SJSA1 (cell line): ENCODE measurements around the gene POC1A. TPM values are rescaled to one million over a fixed set of nuclear protein-coding genes. Genes with fewer than 3 reads are reported as not detected.

Experiments used
- DNase-seq, 2 experiments: peaks; one replicate each; pipeline ENCODE4 v3.0.0-alpha.2; 2015 to 2020; ENCODE audit warnings: low spot score in 2 of 2, low read depth in 1 of 2
- H3K27ac ChIP-seq: fragments of 250-450 bp; sonication (Bioruptor Pico); 2 replicates; pipeline ENCODE4 v1.5.1; 2020; ENCODE audit warnings: mild to moderate bottlenecking, moderate library complexity
- H3K27me3 ChIP-seq: fragments of 250-450 bp; sonication (Bioruptor Pico); replicated peaks from 2 replicates; pipeline ENCODE4 v1.5.1; 2020; ENCODE audit warnings: mild to moderate bottlenecking, moderate library complexity
- H3K36me3 ChIP-seq: fragments of 250-450 bp; sonication (Bioruptor Pico); 2 replicates; pipeline ENCODE4 v1.5.1; 2020; ENCODE audit warnings: mild to moderate bottlenecking
- H3K4me1 ChIP-seq: fragments of 250-450 bp; sonication (Bioruptor Pico); replicated peaks from 2 replicates; pipeline ENCODE4 v1.6.1; 2021; ENCODE audit warnings: mild to moderate bottlenecking
- H3K4me3 ChIP-seq: fragments of 250-450 bp; sonication (Bioruptor Pico); 2 replicates; pipeline ENCODE4 v1.5.1; 2020; ENCODE audit warnings: mild to moderate bottlenecking
- H3K9me3 ChIP-seq: fragments of 250-450 bp; sonication (Bioruptor Pico); replicated peaks from 2 replicates; pipeline ENCODE4 v1.5.1; 2020; ENCODE audit warnings: mild to moderate bottlenecking
- total RNA-seq: library from RNA; depleted of rRNA; stranded (reverse); fragments of >200 nt; shearing (Covaris generic); gene quantifications from 2 replicates; pipeline ENCODE4 v1.2.3, GENCODE V29; 2014; rRNA removed

POC1A gene
- 12.8 and 14.2 TPM in 2 replicates for total RNA-seq

GRCh38 chr3:52154135-52155094, at the start of gene POC1A:
POC1A (minus strand) TSS chr3:52154423; CDS start chr3:52154372, 51 bp downstream.
- Histone ChIP-seq H3K27me3 (no peaks in the 10 kb centered on the region), H3K4me1 (peaks cover 16% of the 10 kb centered on the region), H3K4me3 (peak within 1 kb of the TSS; percentile 73), H3K36me3 (peaks cover 26% of the 10 kb centered on the region), H3K27ac (peak within 1 kb of the TSS; percentile 82), H3K9me3 (no peaks in the 10 kb centered on the region)
- peak; percentile 95 to 97 for DNase-seq

DNA sequence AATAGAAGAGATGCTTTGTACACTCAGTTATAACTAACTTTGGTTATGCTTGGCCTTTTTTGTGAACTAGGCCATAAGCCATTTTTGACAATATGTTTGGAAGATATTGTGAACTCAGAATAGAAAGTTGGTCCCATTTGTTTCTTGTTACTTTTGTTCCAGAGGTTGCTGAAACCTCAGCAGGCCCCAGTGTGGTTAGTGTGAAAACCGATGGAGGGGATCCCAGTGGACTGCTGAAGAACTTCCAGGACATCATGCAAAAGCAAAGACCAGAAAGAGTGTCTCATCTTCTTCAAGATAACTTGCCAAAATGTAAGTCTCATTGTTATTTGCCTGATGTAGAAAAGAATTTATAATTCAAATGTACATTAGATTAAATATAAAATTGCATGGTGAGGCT, 49.5 kb upstream of the POC1A start:
- H3K27ac ChIP-seq = no peak overlapping the region
- peaks cover 100% of the 10 kb centered on the region for H3K36me3 ChIP-seq

DNA sequence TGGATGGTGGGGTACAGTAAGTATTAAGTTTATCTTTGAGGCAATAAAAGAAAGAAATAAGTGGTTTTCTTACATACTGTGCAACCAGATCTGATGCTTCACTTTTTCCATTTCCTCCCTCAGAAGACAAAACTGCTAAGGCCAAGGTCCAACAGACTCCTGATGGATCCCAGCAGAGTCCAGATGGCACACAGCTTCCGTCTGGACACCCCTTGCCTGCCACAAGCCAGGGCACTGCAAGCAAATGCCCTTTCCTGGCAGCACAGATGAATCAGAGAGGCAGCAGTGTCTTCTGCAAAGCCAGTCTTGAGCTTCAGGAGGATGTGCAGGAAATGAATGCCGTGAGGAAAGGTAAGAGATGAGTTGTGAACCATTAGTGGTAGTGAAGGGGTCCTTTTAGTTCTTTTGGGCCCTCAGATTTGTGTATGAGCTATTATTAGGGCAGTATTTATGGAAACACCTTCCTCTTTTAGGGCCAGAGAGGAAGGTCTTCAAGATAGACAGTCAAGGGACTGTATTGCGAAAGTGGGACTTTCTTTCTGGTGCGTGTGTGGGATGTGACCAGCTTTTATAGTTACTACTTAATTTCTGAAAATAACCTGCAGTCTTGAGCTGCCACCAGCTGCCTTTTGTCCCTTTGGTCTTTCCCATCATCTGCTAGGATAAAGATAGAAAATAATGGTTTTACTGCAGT, 48.3 kb upstream of the POC1A start:
- no peak for DNase-seq
- no peaks in the 10 kb centered on the region for H3K9me3 ChIP-seq
- H3K36me3 ChIP-seq = peaks cover 94% of the 10 kb centered on the region
- no peak overlapping the region for H3K4me3 ChIP-seq
- H3K27ac ChIP-seq = no peak overlapping the region
- no peaks in the 10 kb centered on the region for H3K27me3 ChIP-seq
- H3K4me1 ChIP-seq = peaks cover 20% of the 10 kb centered on the region

More for the DNA sequence above, 49.5 kb upstream of the POC1A start:
- Histone ChIP-seq H3K27me3 (no peaks in the 10 kb centered on the region), H3K4me3 (no peak overlapping the region), H3K9me3 (no peaks in the 10 kb centered on the region), H3K4me1 (peaks cover 14% of the 10 kb centered on the region)
- DNase-seq = no peak

- Histone ChIP-seq H3K27ac (no peak overlapping the region; the same call in 1 of the 2 replicates), H3K4me3 (no peak overlapping the region), H3K4me1 (peaks cover 28% of the 10 kb centered on the region), H3K9me3 (no peaks in the 10 kb centered on the region), H3K27me3 (no peaks in the 10 kb centered on the region), H3K36me3 (peaks cover 80% of the 10 kb centered on the region)
- DNase-seq = no peak
Observed at GRCh38 chr3:52200981-52201679, 46.9 kb upstream of the POC1A start.

GRCh38 chr3:52198643-52199608, 44.7 kb upstream of the POC1A start:
- DNase-seq = no peak
- peak overlapping the region; percentile 31; the same call in 1 of the 2 replicates for H3K27ac ChIP-seq
- H3K9me3 ChIP-seq = no peaks in the 10 kb centered on the region
- H3K4me1 ChIP-seq = peaks cover 32% of the 10 kb centered on the region
- H3K4me3 ChIP-seq = peak overlapping the region; percentile 86
- H3K36me3 ChIP-seq = peaks cover 58% of the 10 kb centered on the region
- H3K27me3 ChIP-seq = no peaks in the 10 kb centered on the region

- Histone ChIP-seq H3K4me1 (peaks cover 36% of the 10 kb centered on the region), H3K4me3 (peak within 1 kb of the TSS; percentile 86), H3K27me3 (no peaks in the 10 kb centered on the region), H3K27ac (peak within 1 kb of the TSS; percentile 31), H3K9me3 (no peaks in the 10 kb centered on the region), H3K36me3 (peaks cover 49% of the 10 kb centered on the region)
- DNase-seq = peak; percentile 90 to 96
Observed at GRCh38 chr3:52197842-52198625, 43.8 kb upstream of the POC1A start, which contains the start of gene ALAS1. ALAS1 (plus strand) TSS chr3:52198160; CDS start chr3:52199242, 1,082 bp downstream.

DNA sequence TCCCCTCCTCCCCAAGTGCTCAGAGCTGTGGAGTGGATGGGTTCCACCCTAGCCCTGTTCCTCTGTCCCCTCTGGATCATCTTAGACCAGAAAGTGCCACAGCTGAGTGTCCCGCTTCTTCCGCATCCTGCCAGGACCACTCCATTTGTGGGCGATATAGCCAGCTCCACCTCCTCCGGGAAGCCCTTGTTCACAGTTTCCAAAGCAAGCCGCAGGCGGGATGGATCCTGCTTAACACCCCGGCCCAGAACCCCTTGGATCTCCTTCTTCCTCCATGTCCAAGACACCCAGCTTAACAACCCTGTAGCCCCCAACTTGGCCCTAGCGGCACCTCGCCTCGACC, 43.2 kb upstream of the POC1A start:
- H3K9me3 ChIP-seq = no peaks in the 10 kb centered on the region
- H3K4me3 ChIP-seq = peak overlapping the region; percentile 86
- H3K27me3 ChIP-seq = no peaks in the 10 kb centered on the region
- peak overlapping the region; percentile 26; the same call in 1 of the 2 replicates for H3K27ac ChIP-seq
- DNase-seq = no peak
- H3K4me1 ChIP-seq = peaks cover 41% of the 10 kb centered on the region
- H3K36me3 ChIP-seq = peaks cover 43% of the 10 kb centered on the region

DNA sequence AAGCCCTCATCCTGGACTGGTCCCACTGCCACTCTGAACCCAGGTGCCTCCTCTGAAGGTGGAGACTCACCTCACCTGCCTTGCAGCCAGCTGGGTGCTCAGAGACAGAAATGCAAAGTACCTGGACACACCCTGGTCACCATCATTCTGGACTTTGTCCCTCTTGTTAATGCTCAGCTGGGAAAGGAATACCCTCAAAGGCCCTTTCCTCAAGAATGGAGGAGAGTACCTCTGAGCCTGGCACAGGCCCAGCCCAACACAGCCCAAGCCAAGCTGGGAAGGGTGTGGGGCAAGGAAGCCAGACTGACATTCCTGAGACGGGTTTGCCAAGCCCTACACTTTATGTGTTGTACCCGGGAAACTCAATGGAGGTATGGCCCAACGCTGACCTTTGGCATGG, 42.8 kb upstream of the POC1A start:
- Histone ChIP-seq H3K27ac (no peak overlapping the region), H3K4me3 (no peak overlapping the region), H3K36me3 (peaks cover 38% of the 10 kb centered on the region), H3K27me3 (no peaks in the 10 kb centered on the region), H3K9me3 (no peaks in the 10 kb centered on the region), H3K4me1 (peaks cover 44% of the 10 kb centered on the region)
- DNase-seq = no peak

- Histone ChIP-seq H3K9me3 (no peaks in the 10 kb centered on the region), H3K27me3 (no peaks in the 10 kb centered on the region), H3K4me3 (no peak overlapping the region), H3K27ac (no peak overlapping the region), H3K4me1 (peaks cover 49% of the 10 kb centered on the region), H3K36me3 (peaks cover 27% of the 10 kb centered on the region)
- DNase-seq = no peak
Observed at GRCh38 chr3:52195823-52196331, 41.7 kb upstream of the POC1A start.

DNA sequence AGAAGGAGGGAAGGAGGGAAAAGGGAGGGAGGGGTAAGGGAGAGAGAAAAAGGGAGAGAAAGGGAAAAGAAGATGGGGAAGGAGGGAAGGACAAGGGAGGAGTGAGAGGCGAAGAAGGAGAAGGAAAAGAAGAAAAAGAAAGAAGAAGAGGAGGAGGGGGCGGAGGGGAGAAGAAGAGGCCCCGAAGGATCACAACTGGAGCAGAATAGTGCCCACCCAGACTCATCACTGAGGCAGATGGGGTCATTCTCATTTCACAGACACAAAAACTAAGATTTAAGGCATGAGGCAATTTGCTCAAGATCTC, 41.0 kb upstream of the POC1A start:
- Histone ChIP-seq H3K27me3 (no peaks in the 10 kb centered on the region), H3K27ac (no peak overlapping the region), H3K4me1 (peaks cover 54% of the 10 kb centered on the region), H3K36me3 (peaks cover 21% of the 10 kb centered on the region), H3K9me3 (no peaks in the 10 kb centered on the region), H3K4me3 (no peak overlapping the region)
- no peak for DNase-seq

DNA sequence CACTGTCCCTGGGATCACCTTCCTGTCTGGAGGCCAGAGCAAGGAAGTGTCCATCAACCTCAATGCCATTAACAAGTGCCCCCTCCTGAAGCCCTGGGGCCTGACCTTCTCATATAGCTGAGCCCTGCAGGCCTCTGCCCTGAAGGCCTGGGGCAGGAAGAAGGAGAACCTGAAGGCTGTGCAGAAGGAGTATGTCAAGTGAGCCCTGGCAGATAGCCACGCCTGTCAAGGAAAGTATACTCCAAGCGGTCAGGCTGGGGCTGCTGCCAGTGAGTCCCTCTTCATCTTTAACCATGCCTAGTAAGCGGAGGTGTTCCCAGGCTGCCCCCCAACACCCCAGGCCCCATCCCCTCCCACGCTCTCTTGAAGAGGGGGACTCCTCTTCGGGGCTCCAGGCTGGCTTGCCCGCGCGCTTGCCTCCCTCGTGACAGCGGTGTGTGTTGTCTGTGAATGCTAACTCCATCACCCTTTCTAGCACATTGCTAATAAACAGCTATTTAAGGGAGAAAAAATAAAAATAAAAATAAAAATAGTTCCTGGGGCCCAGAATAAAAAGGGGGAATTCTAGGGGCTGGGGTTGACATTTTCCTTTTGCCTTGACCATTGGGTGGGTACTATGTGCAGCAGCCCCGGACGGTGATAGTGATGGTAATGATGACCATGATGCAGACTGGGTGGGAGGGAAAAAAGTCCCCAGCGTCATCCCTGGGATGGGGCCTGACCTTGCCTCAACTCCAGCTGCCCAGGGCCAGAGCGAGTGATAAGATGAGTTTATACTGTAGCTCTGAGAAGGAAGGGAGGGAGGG, 40.5 kb upstream of the POC1A start:
- H3K4me1 ChIP-seq = peaks cover 60% of the 10 kb centered on the region
- no peak for DNase-seq
- H3K4me3 ChIP-seq = no peak overlapping the region
- H3K27me3 ChIP-seq = no peaks in the 10 kb centered on the region
- peaks cover 15% of the 10 kb centered on the region for H3K36me3 ChIP-seq
- no peaks in the 10 kb centered on the region for H3K9me3 ChIP-seq
- H3K27ac ChIP-seq = no peak overlapping the region
